Renal pelvis (tissue), 4 donors: ENCODE data around the gene NCBP2. TPM values are rescaled to one million over a fixed set of nuclear protein-coding genes. Genes with fewer than 3 reads are reported as not detected.
A peak's percentile ranks its signal among the peaks of the same experiment; 100 is the strongest.
"Not testable (repeated sequence)": the region's sequence is repeated elsewhere in the genome, so short reads cannot be mapped to it uniquely, and the experiment has no call there.

Experiments used
- DNase-seq: peaks from one replicate; pipeline ENCODE4 v3.0.0-alpha.2; 2013
- polyA plus RNA-seq, 3 donors: library from polyadenylated mRNA; unstranded; fragments of 120-200 nt; gene quantifications; one replicate each; pipeline ENCODE4 v1.2.1, GENCODE V29; 2013; ENCODE audit not compliant: insufficient read length in 3 of 3

Gene NCBP2
- polyA plus RNA-seq, 3 donors = 86.8 to 103 (median 88.6) TPM

- DNase-seq = no peak
Observed at GRCh38 chr3:196947136-196947859, 5.0 kb upstream of the NCBP2 start.

GRCh38 chr3:196944037-196944790 lies 1.9 kb upstream of the NCBP2 start:
- not testable (repeated sequence) for DNase-seq

- no peak for DNase-seq
Observed at GRCh38 chr3:196942915-196943277, 568 bp upstream of the NCBP2 start.

GRCh38 chr3:196941729-196942225 lies 551 bp downstream of the NCBP2 start:
- DNase-seq = peak; percentile 40

- no peak for DNase-seq
Observed at GRCh38 chr3:196938576-196938975, 3.8 kb downstream of the NCBP2 start.

GRCh38 chr3:196938124-196938523 lies 4.2 kb downstream of the NCBP2 start:
- no peak for DNase-seq

GRCh38 chr3:196936288-196936687 lies 6.0 kb downstream of the NCBP2 start:
- no peak for DNase-seq

- no peak for DNase-seq
Observed at GRCh38 chr3:196932600-196932999, 9.7 kb downstream of the NCBP2 start.

GRCh38 chr3:196931828-196932587 lies 10.3 kb downstream of the NCBP2 start:
- no peak for DNase-seq

GRCh38 chr3:196931157-196931556 lies 11.2 kb downstream of the NCBP2 start:
- no peak for DNase-seq

GRCh38 chr3:196927571-196928453 lies 14.5 kb downstream of the NCBP2 start:
- DNase-seq = no peak

- DNase-seq = no peak
Observed at GRCh38 chr3:196920733-196921132, 21.6 kb downstream of the NCBP2 start.

GRCh38 chr3:196918968-196919367 lies 23.4 kb downstream of the NCBP2 start:
- no peak for DNase-seq

GRCh38 chr3:196916995-196917394 lies 25.3 kb downstream of the NCBP2 start:
- DNase-seq = no peak

- no peak for DNase-seq
Observed at GRCh38 chr3:196916221-196916620, 26.1 kb downstream of the NCBP2 start.

- DNase-seq = no peak
Observed at GRCh38 chr3:196915375-196915774, 27.0 kb downstream of the NCBP2 start.

- no peak for DNase-seq
Observed at GRCh38 chr3:196914866-196915265, 27.5 kb downstream of the NCBP2 start.

- DNase-seq = no peak
Observed at GRCh38 chr3:196903740-196904139, 38.6 kb downstream of the NCBP2 start.

- DNase-seq = no peak
Observed at GRCh38 chr3:196902296-196902695, 40.0 kb downstream of the NCBP2 start.

- no peak for DNase-seq
Observed at GRCh38 chr3:196901768-196902167, 40.6 kb downstream of the NCBP2 start.

GRCh38 chr3:196896229-196896628 lies 46.1 kb downstream of the NCBP2 start:
- DNase-seq = no peak
